ENCODE data around the gene TBX1. TPM values are rescaled to one million over a fixed set of nuclear protein-coding genes. Genes with fewer than 3 reads are reported as not detected.
A peak's percentile ranks its signal among the peaks of the same experiment; 100 is the strongest.

The TBX1 gene
- total RNA-seq, 1 experiment from 2014 or later: 0.10 TPM

DNA sequence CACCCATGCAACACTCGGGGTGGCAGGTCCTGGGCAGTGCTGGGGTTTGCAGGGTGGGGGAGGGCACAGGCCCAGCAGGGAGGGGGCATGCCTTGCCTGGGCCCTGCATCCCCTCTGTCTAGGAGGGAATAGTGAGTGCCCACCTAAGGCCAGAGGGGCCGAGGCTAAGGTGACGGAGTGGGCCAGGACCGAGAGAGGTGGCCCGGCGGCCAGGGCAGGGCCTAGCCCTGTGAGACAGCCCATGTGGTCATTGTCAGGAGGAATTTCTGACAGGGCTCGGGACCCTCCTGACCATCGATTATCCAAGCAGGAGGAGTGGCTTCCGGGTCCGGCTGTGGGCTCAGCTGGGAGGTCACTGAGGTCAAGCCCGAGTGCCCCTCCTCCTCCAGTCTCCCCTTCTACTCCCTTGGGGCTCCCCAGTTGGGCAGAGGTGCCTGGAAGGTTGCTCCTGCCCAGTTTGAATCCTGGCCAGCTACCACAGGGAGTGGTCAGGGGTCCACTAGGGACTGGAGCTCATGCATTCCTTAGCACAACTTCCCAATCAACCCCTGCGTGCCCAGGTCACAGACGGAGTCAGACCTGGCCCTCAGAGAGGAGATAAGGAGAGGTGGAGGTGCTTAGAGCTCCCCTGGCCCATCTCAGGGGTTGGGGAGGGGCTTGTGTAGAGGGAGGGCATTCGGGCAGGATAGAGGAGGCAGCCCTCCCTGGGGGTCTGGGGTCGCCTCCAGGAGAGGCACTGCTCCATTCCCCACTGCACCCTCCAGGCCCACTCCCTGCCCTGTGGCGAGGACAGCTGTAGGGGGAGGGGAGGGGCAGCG is 22.5 kb upstream of the TBX1 start:
- DNase-seq (ENCODE audit: low read depth): no peak

- no peak for DNase-seq (ENCODE audit: low read depth)
Measured at GRCh38 chr22:19738664-19739447, 21.7 kb upstream of the TBX1 start.

DNA sequence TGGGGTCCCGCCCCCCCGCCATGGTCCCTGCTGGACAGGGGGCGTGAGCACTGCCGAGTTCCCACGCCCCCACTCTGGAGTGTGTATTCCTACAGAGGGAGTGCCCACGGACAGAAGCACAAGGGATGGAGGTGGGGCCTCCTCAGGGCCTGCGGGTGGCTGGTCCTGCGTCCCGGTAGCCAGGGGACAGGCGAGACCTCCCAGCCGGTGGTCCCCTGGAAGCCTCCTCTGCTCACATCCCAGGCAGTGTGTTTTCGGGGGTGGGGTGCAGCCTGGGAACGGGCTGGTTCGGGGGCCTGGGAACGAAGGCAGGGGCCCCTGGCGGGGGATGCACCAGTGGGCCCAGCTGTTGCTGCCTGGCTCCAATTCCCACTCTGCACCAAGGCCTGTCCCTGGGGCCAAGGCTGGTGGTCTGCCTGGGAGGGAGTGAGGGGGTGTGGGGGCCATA is 21.1 kb upstream of the TBX1 start:
- no peak for DNase-seq (ENCODE audit: low read depth)

GRCh38 chr22:19739911-19740449 is 20.6 kb upstream of the TBX1 start:
- no peak for DNase-seq (ENCODE audit: low read depth)

- DNase-seq (ENCODE audit: low read depth): no peak
Measured at GRCh38 chr22:19740586-19740985, 20.0 kb upstream of the TBX1 start.

DNA sequence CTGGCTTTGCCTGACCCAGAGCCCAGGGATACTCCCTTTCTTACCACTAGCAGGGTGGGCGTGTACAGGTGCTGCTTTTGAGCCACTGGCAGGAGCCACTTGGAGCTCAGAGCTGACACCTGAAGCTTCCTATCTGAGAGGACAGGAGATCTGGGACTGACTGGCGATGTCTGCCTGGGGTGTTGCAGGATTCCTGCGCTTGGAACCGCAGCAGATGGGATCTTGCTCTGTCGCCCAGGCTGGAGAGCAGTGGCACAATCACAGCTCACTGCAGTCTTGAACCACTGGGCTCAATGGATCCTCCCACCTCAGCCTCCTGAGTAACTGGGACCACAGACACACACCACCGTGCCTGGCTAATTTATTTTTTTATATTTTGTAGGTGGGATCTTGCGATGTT is 19.5 kb upstream of the TBX1 start:
- no peak for DNase-seq (ENCODE audit: low read depth)

DNA sequence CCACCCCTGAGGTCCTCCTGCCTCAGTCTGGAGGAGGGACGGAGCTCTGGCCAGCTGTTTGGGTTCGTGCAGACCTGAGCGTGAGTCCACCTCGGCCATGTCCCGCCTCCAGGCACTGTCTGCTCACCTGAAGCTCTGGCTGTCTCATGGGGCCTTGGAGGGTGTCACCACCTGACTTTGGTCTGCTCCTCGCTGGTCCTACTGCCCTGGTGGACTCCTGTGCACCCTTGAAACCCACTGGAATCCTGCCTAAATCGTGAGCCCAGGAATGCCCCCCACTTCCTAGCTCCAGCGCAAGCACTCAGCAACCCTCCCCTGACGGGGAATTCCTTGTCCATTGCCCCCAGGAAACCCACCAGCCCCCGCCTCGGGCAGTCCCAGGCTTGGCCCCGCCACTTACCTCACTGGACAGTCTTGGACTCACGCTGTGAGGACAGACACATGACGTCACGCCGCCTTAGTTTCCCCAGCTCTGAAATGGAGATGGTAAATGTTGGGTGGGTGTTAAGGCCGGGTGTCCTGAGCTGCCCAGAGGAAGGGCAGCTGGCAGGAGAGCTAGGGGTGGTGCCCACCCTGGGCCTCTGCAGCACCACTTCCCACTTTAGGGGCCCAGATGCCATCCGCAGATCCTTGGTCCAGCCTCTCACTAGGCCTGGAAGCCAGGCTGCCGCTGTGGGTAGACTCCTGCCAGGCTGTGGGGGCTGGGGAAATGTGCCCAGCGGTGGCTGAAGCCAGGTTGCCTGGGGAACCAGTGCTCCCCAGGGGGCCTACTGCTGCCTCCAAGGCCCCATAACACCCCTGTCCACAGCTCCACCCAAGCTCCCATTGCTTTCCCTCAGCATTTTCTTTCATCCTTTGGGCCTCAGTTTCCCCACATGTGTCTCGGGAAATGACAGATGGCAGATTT is 18.2 kb upstream of the TBX1 start:
- DNase-seq (ENCODE audit: low read depth): no peak

DNA sequence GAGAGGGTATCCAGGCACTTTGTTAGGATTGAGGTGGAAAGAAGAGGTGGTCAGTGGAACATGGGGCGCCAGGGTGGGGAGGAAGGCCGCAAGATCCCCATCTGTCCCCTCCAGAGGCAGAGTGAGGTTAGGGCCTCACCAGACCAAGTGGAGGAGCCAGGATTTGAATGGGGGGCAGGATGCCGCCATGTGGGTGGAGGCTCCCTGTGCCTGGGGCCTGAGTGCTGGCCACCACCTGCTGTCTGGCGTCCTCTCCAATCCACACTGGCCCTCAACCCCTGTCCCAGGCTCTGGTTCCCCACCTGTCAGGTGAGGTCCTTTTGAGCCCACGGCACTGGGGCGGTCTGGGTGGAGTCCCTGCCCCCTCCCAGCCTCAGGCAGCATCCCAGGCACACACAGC is 17.5 kb upstream of the TBX1 start:
- DNase-seq (ENCODE audit: low read depth): no peak

DNA sequence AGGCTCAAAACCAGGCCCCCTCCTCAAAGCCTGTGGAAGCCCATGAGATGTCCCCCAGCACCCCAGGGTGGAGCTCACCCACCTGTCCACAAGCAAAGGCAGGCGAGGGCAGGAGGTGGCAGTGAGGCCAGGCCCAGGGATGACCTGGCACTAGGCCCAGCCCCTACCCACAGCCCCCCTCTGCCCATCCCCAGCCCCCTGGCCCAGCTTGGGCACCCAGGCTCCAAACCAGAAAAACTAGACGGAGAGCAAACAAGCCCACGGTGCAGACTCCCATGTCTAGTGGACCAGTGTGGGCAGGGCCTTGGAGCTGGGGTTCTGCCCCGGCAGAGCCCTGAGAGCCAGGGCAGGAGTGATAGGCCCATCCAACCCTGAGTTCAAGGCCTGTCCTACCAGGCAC is 16.9 kb upstream of the TBX1 start:
- no peak for DNase-seq (ENCODE audit: low read depth)

- DNase-seq (ENCODE audit: low read depth): no peak
Measured at GRCh38 chr22:19744350-19745006, 16.1 kb upstream of the TBX1 start.

- DNase-seq (ENCODE audit: low read depth): no peak
Measured at GRCh38 chr22:19745155-19746101, 15.2 kb upstream of the TBX1 start.

- DNase-seq (ENCODE audit: low read depth): no peak
Measured at GRCh38 chr22:19746726-19747125, 13.9 kb upstream of the TBX1 start.

- DNase-seq (ENCODE audit: low read depth): no peak
Measured at GRCh38 chr22:19747551-19747950, 13.0 kb upstream of the TBX1 start.

DNA sequence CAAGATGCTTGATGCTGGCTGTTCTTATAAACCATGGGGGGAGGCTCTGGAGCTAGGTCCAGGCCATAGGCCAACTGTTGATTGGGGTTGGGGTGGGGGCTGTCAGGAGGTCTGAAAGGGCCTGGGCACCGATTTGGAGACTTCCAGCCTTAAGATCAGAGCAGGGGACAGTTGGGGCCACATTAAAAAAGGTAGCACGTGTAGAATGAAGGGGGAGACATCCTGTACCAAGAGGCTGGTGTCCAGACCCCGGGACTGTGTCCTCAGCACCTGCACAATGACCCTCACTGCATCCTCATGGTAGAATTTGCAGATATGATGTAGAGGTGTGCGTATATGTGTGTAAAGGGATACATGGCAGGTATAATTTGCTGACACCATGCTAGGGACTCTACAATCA is 12.4 kb upstream of the TBX1 start:
- no peak for DNase-seq (ENCODE audit: low read depth)

DNA sequence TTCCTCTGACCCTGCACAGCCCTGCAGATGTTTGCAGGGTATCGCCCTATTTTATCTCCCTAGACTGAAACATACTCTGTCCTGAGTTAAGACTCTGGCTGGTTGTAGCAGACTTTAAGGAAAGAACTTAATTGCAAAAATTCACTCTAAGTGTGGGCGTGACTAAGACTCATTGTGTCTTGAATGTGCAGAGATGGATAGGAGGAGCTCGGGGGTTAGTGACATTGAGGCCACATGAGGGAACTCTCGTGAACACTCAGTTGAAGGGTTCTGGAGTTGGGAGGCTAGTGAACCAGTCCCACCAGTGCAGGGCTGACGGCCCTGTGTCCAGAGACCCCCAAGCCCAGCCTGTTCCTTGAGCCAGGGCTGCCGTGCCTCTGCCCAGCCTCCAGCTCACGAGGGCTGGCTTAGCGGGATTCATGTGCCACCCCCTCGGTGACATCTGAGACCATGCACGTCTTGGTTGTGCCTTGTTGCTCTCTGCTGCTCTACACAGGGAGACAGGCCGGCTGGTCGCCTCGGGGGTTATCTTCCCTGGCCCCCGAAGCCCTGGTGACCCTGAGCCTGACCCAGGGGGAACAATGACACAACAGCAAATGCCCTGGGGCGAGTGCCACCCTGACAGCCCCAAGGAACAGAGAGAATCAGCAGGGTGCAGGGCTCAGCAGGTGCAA is 11.4 kb upstream of the TBX1 start:
- DNase-seq (ENCODE audit: low read depth): no peak

DNA sequence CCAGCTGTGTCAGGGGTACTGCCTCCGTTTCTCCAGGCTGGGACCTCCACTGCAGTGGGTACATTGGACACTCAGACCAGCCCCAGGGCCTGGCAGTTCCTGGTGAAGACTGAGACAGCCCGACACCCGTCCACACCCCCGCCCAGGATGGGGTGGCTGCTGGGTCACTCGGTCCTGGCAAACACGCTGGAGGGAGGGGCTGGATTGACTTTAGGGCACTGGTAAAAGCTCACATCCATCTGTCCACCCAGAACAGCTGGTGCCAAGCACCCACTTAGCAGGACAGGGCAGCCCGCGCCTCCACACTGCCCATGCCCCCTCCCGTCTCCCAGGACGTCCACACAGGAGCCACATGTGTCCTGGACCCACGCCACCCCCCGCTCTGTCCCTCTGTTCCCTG is 10.7 kb upstream of the TBX1 start:
- DNase-seq (ENCODE audit: low read depth): no peak

- peak; percentile 57 for DNase-seq (ENCODE audit: low read depth)
Measured at GRCh38 chr22:19750507-19751490, 9.8 kb upstream of the TBX1 start.

All from M059J (cell line).